ENCODE results near the gene LRRC4.

DNA sequence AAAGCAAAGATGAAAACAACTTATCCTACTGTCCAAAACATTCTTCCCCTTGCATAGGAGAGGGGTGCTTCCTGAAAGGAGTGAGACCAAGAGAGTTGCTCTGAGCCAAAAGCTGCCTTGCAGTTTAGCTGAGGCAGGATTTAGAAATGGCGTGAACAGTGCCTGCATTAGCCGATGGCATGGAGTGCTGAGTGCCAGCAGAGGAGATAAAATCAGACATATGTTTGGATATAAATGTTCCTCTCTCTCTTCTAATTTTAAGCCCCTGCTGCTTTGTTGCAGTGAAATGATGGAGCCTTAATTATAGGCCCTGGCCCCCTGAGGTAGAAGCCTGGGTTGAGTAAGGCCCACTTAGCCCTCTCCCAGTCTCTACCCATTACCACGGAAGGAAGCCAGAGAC lies 7.1 kb downstream of the LRRC4 start:
- TF ChIP-seq EZH2 (IDR thresholded peaks at IDR 0.05; ENCODE audit: insufficient read depth, poor library complexity, severe bottlenecking) = no peak
- no peak for TF ChIP-seq EZH2phosphoT487 (IDR thresholded peaks at IDR 0.05; ENCODE audit: insufficient read depth, low read depth)

Measured in GM23248 (cell line).